ENCODE results near the gene ATP6V0A4. TPM values are rescaled to one million over a fixed set of nuclear protein-coding genes. Genes with fewer than 3 reads are reported as not detected.

The ATP6V0A4 gene
- total RNA-seq, 1 experiment from 2014 or later = 9.1 TPM

DNA sequence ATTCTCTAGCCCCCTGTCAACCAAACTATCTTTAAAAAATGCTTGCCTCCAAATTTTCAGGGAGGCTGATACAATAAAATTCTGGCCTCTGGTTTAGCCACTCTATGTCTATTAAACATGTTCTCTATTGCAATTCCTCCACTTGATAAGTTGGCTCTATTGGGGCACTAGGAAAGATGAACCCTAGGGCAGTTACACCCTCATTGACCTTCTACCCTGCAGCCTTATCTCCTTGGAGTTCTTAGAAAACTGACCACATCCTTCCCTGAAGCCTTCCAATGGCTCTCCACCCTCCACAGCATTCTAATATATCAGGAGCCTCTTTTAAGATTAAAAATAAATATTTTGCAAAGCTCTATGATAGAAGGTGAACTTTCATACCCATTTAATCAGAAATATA lies 127.4 kb downstream of the ATP6V0A4 start:
- Histone ChIP-seq H3K4me1 (replicated peaks; ENCODE audit: insufficient read depth) (peaks cover 19% of the 10 kb centered on the region), H3K9me3 (ENCODE audit: insufficient read depth, low read depth) (peaks cover 5% of the 10 kb centered on the region), H3K27me3 (ENCODE audit: insufficient read depth, low read depth) (no peaks in the 10 kb centered on the region), H3K4me2 (no peak overlapping the region), H3F3A (ENCODE audit: insufficient read depth, low read depth) (no peaks in the 10 kb centered on the region), H3K79me2 (ENCODE audit: low read depth) (no peaks in the 10 kb centered on the region), H3K27ac (no peak overlapping the region), H3K9me2 (ENCODE audit: insufficient read depth) (no peaks in the 10 kb centered on the region), H2AFZ (no peak overlapping the region), H4K20me1 (ENCODE audit: insufficient read depth) (no peaks in the 10 kb centered on the region), H3K4me3 (no peak overlapping the region), H3K36me3 (ENCODE audit: low read depth) (no peaks in the 10 kb centered on the region)
- BruUV-seq (replicated peaks) = no TSS peak
- TF ChIP-seq EZH2 (IDR thresholded peaks at IDR 0.05; ENCODE audit: low read depth) (no peak), CTCF (conservative IDR thresholded peaks at IDR 0.05) (no peak)
- DNase-seq = no peak
- ChIA-PET CTCF (no interaction called here), POLR2A (ENCODE audit: unreplicated experiment) (no interaction called here)
- intact Hi-C loops (cut with micrococcal nuclease; ENCODE audit: unreplicated experiment) = no loop called here

DNA sequence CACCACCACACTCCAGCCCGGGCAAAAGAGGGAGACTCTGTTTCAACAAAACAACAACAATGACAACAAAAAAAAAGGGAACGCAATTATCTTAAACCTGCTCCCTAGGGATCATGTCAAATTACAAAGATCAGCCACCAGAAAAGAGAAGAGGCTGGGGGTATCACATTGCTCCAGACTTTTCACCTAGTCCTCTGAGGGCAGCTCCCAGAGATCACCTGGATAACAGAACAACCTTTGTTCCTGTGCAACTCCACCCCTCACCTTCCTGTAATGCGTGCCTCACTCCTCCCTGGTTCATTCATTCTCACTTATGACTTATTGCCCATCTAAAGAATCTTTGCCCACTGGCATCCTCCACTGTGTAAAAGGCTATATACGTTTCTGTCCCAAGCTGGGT lies 128.6 kb downstream of the ATP6V0A4 start:
- Histone ChIP-seq H3K27ac (peak overlapping the region; percentile 28; the same call in 1 of the 2 replicates), H3K4me2 (peak overlapping the region; percentile 30), H3K4me3 (no peak overlapping the region), H3K9me2 (ENCODE audit: insufficient read depth) (no peaks in the 10 kb centered on the region), H3K79me2 (ENCODE audit: low read depth) (no peaks in the 10 kb centered on the region), H3K36me3 (ENCODE audit: low read depth) (no peaks in the 10 kb centered on the region), H3K4me1 (replicated peaks; ENCODE audit: insufficient read depth) (peaks cover 24% of the 10 kb centered on the region), H2AFZ (no peak overlapping the region), H3F3A (ENCODE audit: insufficient read depth, low read depth) (peaks cover under 1% of the 10 kb centered on the region; the same call in 1 of the 2 replicates), H3K27me3 (ENCODE audit: insufficient read depth, low read depth) (no peaks in the 10 kb centered on the region), H3K9me3 (ENCODE audit: insufficient read depth, low read depth) (peaks cover 5% of the 10 kb centered on the region), H4K20me1 (ENCODE audit: insufficient read depth) (no peaks in the 10 kb centered on the region)
- intact Hi-C loops (cut with micrococcal nuclease; ENCODE audit: unreplicated experiment) = loop anchor here (5.0 to 10.0 kb wide), 2 partner anchors 195 to 207 kb away; partner anchors contain the start of gene TRIM24
- peak in 1 of 2 experiments; percentile 60 for DNase-seq
- CTCF ChIA-PET = no interaction called here
- TF ChIP-seq CTCF (conservative IDR thresholded peaks at IDR 0.05) = no peak
- TF ChIP-seq EZH2 (IDR thresholded peaks at IDR 0.05; ENCODE audit: low read depth) = no peak
- no TSS peak for BruUV-seq (replicated peaks)
- POLR2A ChIA-PET (ENCODE audit: unreplicated experiment) = no interaction called here

- H3F3A ChIP-seq (ENCODE audit: insufficient read depth, low read depth) = peaks cover 5% of the 10 kb centered on the region; the same call in 1 of the 2 replicates
- no peaks in the 10 kb centered on the region for H3K27me3 ChIP-seq (ENCODE audit: insufficient read depth, low read depth)
- no peaks in the 10 kb centered on the region for H3K9me2 ChIP-seq (ENCODE audit: insufficient read depth)
- no peaks in the 10 kb centered on the region for H4K20me1 ChIP-seq (ENCODE audit: insufficient read depth)
- peak in 1 of 2 experiments; percentile 53 for DNase-seq
- H3K79me2 ChIP-seq (ENCODE audit: low read depth) = no peaks in the 10 kb centered on the region
- peak overlapping the region; percentile 30 for H3K4me2 ChIP-seq
- no peak overlapping the region for H3K4me3 ChIP-seq
- no peak overlapping the region for H2AFZ ChIP-seq
- peaks cover 5% of the 10 kb centered on the region for H3K9me3 ChIP-seq (ENCODE audit: insufficient read depth, low read depth)
- TF ChIP-seq EZH2 (IDR thresholded peaks at IDR 0.05; ENCODE audit: low read depth) = no peak
- no peak for TF ChIP-seq CTCF (conservative IDR thresholded peaks at IDR 0.05)
- H3K4me1 ChIP-seq (replicated peaks; ENCODE audit: insufficient read depth) = peaks cover 24% of the 10 kb centered on the region
- ChIA-PET POLR2A (ENCODE audit: unreplicated experiment) (no interaction called here), CTCF (no interaction called here)
- peak overlapping the region; percentile 28; the same call in 1 of the 2 replicates for H3K27ac ChIP-seq
- no peaks in the 10 kb centered on the region for H3K36me3 ChIP-seq (ENCODE audit: low read depth)
- intact Hi-C loops (cut with micrococcal nuclease; ENCODE audit: unreplicated experiment) = loop anchor here (5.0 to 10.0 kb wide), 2 partner anchors 196 to 207 kb away; partner anchors contain the start of gene TRIM24
- no TSS peak for BruUV-seq (replicated peaks)
Observed at GRCh38 chr7:138668946-138669345, 129.1 kb downstream of the ATP6V0A4 start.
